ENCODE data around the gene C1orf56. TPM values are rescaled to one million over a fixed set of nuclear protein-coding genes. Genes with fewer than 3 reads are reported as not detected.

The C1orf56 gene
- total RNA-seq, 4 donors from 2014 or later, result 4.4 to 7.9 (median 5.5) TPM

- no peak for TF ChIP-seq CTCF (IDR thresholded peaks at IDR 0.05; ENCODE audit: low read depth)
These were observed 38.4 kb upstream of the C1orf56 start for GRCh38 chr1:151009206-151009587.

- no peak for TF ChIP-seq CTCF (IDR thresholded peaks at IDR 0.05; ENCODE audit: low read depth)
These were observed 37.7 kb upstream of the C1orf56 start for GRCh38 chr1:151009674-151010345.

DNA sequence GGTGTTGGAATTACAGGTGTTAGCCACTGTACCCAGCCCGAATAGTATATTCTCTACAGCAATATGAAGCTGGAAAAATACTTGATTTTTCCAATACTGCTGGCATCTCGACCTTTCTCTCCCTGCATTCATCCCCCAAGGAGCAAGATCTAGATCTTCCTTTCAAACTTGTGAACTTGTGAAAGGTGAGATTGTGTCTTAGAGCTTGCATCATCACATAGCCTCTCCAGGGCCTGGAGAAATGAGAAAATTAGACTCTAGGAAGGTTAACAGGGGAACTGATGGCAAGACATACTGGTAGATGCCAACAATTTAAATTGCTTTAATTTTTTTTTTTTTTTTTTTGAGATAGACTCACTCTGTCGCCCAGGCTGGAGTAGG, 37.2 kb upstream of the C1orf56 start:
- TF ChIP-seq CTCF (IDR thresholded peaks at IDR 0.05; ENCODE audit: low read depth), result no peak

GRCh38 chr1:151011154-151011850, 36.2 kb upstream of the C1orf56 start:
- no peak for TF ChIP-seq CTCF (IDR thresholded peaks at IDR 0.05; ENCODE audit: low read depth)

DNA sequence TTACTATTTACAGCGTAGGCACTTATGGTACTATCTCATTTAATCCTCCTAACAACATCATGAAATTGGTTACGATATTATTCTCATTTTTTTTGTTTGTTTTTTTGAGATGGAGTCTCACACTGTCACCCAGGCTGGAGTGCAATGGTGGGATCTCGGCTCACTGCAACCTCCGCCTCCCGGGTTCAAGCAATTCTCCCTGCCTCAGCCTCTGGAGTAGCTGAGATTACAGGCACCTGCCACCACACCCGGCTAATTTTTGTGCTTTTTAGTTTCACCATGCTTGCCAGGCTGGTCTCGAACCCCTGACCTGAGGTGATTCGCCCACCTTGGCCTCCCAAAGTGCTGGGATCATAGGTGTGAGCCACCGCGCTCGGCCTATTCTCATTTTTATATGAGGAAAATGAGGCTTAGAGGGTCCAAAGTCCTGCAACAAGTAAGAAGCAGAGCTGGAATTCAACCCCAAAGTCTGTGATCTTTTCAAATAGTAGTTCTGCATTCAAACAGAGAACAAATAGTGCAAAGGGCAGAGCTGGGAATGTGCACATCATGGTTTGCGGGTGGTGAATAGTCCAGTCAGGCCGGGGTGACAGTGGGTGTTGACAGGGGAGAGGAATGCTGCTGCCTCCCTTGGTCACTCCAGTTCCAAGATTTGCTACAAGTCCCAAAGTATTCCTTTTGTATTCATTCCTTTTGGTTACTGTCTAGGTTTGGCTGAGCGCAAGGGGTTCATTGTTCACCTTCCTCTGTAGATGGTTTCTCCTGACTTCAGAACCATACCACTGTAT, 34.7 kb upstream of the C1orf56 start:
- no peak for TF ChIP-seq CTCF (IDR thresholded peaks at IDR 0.05; ENCODE audit: low read depth)

GRCh38 chr1:151013518-151013917, 34.0 kb upstream of the C1orf56 start:
- no peak for TF ChIP-seq CTCF (IDR thresholded peaks at IDR 0.05; ENCODE audit: low read depth)

- no peak for TF ChIP-seq CTCF (IDR thresholded peaks at IDR 0.05; ENCODE audit: low read depth)
These were observed 22.9 kb upstream of the C1orf56 start for GRCh38 chr1:151024540-151025146.
